GM21526 (cell line): ENCODE measurements around the gene NDUFS7.
"Not testable (repeated sequence)": the region's sequence is repeated elsewhere in the genome, so short reads cannot be mapped to it uniquely, and the experiment has no call there.

Experiments used
- ATAC-seq: cut with Tn5 transposase; IDR thresholded peaks from one replicate; pipeline ENCODE4 v1.9.1; 2021; ENCODE audit warnings: moderate library complexity; ENCODE audit not compliant: unreplicated experiment, low FRiP score

NDUFS7 gene

DNA sequence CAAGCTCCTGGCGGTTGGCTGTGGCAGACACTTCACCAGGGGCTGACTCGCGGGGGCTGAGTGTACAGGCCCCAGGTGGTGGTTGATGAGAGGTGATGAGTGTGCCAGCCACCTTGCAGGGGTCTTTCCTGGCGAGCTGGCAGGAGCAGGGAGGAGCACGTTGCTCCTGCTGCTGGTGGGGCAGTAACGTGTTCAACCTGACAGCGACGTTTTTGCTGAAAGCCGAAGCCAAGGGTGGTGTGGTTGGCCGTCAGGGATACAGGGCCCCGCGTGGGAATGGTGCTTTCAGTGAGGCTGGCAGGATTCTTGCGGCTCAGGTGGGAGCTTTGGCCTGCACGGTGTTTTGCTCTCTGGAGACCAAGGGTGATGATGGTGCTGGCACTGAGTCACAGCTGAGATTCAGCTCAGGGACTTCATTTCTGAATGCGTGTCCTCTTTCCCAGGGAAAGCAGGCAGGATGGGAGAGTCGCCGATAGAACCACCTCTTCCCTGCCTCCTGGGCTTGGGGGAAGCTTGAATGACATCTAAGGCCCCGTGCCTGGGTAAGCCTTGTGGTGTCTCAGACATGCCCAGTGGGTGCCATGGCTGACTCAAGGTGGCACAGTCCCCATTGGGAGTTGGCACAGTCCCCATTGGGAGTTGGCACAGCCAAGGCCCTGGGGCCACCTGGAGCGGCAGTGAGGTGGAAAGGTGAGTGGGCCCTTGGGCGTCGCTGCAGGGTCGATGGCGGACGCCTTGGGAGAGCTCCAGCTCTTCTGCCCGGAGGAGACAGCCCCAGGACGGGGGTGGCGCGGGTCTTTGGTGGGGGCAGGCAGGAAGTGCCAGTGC, 32.5 kb downstream of the NDUFS7 start:
- no peak for ATAC-seq

DNA sequence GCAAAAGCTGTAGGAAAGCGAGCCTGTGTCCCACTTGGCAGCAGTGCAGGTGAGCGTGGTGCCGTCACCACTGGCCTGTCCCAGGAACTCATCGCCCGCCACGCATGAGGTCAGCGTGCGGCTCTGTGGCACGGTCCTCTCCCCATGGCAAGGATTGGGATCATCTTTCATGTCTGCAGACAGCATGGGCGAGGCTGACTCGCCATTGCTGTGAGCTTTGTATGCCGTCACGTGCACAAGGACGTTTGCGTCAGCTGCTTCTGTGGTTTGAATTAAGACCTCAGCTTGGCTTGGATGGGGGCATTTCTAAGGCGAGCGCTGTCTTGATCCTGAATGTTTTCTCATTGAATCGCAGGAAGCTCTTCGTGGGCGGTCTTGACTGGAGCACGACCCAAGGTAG, 33.4 kb downstream of the NDUFS7 start:
- no peak for ATAC-seq

DNA sequence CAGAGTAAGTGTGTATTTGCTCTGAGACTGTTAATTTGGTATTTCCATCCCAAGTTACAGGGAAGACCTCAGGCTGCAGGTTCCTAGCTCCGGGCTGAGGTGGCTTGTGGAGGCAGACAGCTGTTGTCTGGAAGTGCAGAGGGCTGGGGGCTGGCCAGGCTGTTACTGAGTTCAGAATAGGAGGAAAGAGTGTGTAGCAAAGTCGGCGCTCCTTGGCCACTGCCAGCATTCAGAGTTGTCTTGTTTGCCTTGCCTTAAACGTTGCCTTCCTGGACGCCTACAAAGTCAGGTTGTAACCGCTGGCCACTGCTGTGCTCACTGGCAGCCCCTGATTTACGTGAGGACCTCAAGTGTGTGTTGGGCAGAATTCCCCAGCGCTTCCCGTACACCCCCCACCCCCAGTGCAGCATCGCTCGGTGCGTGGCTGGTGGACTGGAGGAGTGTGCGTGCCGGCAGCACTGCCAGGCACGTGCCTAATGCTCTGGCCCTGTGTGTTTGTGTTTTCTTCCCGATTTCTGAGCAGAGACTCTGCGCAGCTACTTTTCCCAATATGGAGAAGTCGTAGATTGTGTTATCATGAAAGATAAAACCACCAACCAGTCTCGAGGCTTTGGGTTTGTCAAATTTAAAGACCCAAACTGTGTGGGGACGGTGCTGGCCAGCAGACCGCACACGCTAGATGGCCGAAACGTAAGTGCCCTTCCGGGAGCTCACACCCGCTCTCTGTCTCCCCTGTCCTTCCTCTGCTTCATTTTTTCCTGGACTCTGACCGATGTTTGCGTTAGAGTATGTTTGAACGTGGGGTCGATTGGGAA, 34.2 kb downstream of the NDUFS7 start:
- no peak for ATAC-seq

DNA sequence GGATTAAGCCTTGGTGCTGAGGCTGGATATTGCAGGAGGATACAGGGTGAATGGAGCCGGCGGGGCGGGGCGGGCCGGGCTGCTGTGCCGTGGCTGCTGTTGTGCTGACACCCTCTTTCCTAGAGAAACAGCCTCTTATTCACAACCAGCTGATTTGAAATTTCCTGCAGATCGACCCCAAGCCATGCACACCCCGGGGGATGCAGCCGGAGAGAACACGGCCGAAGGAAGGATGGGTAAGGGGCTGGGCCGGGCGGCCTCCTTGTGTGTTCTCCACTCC, 34.7 kb downstream of the NDUFS7 start:
- no peak for ATAC-seq

DNA sequence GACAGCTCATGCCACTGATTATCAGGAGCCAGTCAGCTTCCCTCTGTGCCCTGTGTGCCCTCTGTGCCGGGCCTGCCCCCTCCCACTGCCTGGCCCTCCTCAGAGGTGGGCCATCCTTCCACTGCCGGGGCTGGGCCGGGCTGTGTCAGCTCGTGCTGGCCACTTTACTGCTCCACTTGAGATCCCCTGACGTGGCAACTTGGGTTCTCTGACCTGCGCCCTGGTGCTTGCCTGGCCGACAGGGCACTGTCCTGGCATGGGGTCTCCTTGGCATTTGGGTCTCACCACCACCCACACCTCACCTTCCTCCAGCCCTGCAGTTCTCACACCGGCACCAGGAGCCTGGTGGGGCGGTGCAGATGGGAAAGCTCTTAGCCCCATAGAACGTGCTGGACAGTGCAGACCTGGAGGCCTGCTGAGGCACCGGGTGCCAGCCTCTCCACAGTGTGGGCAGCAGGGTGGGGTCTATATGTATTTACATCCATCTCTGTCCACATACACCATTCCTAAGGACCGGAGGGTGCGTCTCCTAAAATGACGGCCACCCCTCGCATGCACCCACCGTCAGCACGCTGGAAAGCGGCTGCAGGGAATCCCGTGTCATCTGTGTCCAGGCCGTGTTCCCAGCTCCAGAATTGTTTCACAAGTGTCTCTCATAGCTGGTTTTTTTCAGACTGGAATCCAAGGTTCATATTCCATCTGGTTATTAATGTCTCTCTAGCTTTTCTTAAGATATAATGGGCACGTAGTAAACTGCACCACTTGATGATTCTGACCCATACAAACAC, 35.4 kb downstream of the NDUFS7 start:
- ATAC-seq, result no peak

DNA sequence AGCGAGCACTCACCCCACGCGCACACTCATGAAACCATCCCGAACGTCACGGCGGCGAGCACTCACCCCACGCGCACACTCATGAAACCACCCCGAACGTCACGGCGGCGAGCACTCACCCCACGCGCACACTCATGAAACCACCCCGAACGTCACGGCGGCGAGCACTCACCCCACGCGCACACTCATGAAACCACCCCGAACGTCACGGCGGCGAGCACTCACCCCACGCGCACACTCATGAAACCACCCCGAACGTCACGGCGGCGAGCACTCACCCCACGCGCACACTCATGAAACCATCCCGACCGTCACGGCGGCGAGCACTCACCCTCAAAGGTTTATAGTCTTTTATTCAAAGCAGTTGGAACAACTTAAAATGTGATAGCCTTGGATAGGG, 36.4 kb downstream of the NDUFS7 start:
- not testable (repeated sequence) for ATAC-seq

DNA sequence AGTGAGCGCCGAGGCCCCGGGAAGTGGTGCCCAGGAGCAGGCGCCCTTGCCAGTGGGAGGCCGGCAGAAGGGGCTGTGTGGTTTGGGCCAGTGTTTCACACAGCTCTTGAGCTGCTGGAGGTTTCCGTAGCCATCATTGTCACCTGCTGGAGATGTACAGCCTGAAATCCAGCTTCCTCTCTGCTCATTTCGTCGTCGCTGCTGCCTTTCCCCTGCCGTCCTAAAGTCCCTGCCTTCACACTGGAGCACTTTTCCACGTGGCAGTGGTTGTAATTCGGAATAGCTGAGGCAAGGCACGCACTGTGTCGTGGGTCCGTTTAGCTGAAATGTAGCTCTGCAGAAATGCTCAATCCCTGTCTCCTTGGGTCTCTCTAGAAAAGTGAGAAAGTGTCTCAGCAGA, 36.9 kb downstream of the NDUFS7 start:
- no peak for ATAC-seq

DNA sequence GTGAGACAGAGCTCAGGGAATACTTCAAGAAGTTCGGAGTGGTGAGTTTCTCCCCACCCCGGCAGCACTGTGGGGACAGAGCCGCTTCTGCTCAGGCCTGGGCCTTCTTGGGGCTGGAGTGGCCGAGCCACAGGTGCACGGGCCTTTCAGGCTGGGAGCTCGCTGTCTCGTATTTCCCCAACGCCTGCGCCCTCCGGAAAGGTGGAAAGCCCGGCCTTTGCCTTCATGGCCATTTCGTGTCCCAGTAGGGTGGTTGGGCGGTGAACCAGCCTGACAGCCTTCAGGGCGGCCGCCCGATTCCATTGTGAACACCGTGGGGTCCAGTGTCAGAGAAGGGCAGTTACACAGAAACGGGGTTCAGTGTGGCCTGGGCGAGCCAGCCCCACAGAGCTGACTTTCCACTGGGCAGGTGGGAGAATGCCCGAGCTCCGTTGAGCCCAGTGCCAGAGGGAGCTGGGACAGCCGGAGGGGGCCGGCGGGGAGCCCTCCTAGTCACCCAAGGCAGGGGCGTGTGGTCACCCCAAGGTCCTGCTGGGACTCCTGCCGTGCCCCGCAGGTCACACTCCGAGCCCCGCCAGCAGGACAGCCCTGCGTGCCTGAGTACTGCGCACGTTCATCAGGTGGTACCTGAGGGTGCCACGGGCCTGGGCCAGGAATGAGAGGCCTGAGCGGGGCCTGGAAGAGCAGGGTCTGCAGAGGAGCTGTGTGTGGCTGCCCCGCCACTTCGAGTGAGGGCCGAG, 37.7 kb downstream of the NDUFS7 start:
- no peak for ATAC-seq

DNA sequence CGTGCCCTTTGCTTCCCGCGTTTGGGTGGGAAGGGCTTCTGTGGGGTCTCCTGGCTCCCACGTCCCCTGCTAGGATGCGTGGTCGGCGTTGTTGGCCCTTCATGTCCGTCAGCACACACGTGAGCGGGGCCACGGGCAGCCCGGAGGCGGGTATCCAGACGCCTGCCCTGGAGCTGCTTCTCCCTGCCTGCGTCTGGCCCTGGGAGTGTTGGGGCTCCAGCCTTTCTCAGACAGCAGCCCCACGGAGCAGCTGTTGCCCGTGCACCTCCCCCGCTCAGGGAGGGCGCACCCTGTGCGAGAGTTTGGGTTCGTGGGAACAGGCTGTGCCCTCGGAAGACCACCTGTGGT, 38.2 kb downstream of the NDUFS7 start:
- ATAC-seq, result no peak

DNA sequence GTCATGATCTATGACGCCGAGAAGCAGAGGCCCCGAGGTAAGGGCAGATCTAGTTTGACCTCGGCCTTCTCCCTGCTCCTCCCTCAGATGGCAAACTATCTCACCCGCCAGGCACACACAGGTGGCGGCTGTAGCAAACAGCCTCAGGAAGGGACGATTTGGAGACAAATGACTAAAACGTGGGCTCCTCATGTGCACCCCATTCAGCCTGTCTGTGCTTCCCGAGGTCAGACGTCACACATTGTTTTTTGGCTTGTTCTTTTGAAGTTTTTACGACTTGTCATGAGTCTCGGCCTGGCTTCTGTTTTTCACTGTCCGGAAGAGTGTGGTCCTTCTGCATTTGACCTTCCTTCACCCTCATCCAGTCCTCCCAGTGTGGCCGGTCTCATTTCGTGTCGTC, 38.7 kb downstream of the NDUFS7 start:
- ATAC-seq, result no peak

DNA sequence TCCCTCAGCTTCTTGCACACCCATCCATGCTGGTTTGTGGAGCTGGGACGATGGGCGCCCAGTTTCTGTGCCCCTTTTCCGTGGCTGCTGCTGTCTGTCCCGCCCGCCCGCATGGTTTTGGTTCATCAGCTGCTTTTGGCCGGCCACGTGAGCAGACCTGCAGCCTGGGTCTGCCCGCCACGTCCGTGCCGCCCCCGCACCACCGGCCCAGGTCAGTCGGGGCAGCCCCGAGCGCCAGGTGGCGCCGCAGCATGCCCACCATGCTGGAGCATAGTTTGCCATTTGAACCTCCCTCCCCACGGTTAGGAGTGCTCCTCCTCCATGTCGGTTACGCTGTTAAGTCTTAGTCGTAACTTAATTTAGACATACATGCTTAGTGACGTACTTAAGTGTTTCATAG, 39.2 kb downstream of the NDUFS7 start:
- ATAC-seq, result no peak

DNA sequence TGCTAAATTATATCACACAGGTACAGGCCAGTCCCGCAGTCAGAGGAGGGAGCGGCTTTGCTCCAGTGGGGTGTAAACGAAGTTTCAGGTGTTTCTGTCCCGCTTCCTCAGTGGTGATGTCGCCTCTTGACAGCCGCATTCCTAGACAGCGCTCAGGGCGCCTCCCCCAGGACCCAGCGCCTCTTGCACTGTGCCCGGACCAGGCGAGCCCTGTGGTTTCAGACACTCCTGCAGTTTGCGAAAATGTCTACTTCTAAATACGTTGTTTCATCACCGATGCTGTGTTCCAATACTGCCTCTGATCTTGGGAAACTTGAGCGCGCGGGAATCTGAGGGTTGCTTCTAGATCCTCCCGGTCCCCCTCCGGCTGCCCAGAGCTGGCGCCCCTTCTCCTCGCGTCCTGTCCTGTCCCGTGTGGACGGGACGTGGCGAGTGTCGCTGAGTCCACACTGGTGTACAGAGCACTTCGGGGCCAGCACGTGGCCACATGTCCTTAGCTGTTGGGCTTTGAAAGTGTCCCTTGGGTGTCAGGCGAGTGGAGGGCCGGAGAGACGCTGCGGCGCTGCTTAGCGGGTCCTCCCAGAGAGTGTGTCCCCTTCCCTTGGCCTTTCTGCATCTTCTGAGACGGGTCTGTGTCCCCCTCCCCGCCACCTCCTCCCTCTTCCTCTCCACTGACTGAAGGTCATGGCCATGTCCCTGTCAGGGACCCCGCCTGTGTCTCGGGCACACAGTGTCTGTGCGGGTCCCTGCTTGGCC, 39.9 kb downstream of the NDUFS7 start:
- no peak for ATAC-seq

DNA sequence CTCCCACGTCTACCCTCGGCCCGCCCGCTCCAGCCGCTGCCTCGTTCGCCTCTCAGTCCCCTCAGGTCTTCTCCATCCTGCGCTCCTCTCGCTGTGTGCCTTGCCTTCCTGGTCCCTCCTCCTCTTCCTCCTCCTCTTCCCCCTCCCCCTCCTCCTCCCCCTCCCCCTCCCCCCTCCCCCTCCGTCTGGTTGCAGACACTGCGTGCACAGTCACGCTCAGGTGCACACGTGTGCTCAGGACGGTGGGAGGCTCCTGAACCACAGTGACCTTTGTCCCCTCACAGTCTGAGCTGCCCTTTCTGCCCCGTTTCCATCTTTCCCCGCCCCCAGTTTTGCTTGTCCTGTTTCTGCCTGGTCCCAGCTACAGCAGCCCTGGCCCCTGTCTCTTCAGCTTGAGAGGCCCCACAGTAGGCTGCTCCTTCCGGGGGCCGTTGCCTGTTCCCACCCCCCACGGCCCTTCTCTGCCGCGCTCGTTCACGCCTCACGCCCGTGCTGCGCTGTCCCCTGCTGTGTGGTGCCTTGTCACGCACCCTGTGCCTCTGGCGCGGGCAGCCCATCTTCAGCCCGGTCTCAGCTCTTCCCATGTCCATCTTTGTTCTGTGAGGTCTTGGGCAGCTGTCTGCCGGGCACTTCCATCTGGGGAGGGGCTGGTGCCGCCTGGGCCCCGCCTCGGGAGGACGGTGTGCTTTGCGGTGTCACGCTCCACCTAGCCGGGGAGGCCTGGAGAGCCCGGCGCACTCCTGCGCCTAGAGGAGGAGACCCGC, 40.7 kb downstream of the NDUFS7 start:
- ATAC-seq, result no peak

DNA sequence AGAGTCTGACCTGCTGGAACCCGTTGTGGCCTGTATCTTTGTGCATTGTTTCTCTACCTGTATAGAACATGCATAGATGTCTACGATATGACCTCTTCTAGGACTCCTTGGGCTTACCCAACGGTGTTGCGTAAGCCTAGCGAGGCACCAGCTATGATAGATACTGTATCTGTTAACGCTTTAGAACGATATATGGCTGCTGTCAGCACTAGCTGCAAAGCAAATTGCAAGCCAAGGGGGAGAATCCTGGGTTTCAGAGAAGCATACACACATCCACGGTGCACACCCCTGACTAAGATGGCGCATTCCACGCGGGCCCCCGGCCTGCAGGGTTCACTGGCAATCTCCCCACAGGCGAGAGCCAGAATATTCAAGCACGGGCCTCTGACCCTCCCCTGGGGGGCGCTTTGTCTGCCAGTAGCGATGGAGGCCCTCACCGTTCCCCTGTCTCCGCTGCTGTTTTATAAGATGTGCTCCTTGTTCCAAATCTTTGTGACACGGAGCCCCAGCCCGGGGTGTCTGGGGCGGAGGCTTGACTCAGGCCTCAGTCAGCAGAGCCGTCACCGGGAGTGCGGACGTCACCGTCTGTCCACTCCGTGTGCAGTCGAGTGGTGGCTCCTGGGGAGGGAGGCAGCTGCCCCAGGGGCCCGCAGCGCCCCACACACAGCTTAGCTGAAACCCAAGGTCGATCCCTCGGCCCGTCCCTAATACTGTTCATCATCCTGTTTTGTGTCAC, 41.6 kb downstream of the NDUFS7 start:
- no peak for ATAC-seq

DNA sequence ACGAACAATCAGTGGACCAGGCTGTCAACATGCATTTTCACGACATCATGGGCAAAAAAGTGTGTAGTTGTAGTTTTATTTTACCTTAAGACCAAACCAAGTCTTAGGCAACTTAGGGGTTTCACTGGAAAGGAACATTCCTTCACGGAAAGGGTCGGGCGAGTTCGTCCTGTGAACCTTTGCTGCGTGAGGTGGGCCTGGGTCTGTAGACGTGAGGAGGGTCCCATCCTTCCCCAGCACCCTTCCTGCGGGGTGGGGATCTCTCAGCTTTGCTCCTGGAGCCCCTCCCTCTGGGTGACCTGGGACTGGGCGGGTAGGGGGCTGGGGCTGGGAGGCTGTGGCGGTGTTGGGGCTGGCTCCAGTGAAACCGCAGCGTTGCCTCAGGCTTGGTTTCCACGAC, 42.2 kb downstream of the NDUFS7 start:
- no peak for ATAC-seq

DNA sequence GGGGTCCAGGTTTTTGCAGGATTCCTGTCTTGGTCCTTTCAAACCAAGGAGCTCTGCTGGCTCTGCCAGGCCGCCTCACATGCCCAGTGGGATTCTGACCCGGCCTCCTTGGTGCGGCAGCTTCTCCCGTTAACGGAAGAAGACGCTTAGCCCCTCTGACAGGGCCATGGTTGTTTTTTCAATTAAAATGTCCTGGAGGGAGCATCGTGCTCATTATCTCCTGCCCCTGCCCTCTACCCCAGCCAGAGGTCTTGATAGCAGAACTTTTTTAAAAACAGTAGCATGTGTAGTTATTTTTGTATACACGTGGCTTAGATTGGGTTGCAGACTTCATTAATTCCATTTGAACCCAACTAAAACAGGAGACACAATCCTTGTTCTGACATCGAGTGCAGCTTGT, 43.0 kb downstream of the NDUFS7 start:
- no peak for ATAC-seq

DNA sequence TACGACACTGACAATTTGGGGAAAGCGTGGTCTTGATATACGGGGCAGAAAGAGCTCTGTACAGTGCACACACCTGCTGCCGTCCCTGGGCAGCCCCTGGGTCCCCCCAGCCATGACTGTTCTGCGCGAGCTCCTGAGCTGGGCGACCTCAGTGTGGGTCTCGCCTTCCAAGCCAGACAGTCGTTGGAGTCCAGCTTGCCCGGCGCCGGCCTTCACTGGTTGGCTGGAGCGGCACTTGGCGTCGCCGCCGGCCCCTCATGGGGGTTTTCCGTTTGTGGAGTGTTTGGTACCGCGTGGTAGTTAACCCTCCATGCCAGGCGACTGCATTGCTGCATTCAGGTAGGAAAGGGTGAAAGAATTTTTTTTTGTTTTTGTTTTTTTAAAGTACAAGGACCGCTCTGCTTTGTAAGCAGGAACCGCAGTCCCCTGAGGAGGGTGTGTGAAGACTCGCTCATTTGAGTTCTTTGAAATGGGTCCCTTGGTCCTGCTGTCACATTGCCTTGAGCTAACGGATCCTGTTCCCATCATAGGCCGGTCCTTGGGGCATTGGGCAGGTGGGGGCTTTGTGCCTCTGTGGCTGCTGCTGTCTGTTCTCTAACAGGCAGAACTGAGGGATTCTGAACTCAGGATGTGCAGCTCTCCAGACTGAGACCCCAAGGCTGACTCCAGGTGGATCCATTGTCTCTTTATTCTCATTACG, 43.7 kb downstream of the NDUFS7 start:
- ATAC-seq, result no peak

DNA sequence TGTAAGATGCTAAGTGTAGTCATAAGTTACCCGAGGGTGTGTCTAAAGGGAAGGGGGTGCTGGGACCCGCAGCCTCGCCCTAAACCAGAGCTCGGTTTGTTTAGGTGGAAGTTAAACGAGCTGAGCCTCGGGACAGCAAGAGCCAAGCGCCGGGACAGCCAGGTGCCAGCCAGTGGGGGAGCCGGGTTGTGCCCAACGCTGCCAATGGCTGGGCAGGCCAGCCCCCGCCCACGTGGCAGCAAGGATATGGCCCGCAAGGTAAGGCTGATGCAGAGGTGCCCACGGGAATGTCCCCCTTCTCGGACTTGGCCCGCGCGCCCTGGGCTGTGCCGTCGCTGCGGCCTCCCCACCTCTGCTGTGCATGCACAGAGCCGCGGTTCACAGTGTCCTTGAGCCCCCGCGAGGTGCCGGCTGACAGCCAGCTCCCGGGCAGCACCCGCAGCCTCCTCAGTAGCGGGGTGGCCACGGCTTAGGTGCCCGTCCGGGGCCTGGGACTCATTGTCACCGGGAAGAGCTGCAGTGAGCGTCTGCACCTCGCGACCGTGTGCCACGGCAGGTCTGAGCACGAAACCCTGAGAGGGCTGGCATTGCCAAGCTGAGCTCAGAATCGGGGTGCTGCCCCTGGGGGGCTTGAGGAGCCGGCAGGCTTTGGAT, 45.2 kb downstream of the NDUFS7 start:
- no peak for ATAC-seq
